Measurements from ENCODE around the gene CAPN11. TPM values are rescaled to one million over a fixed set of nuclear protein-coding genes. Genes with fewer than 3 reads are reported as not detected.
"Not testable (repeated sequence)": the region's sequence is repeated elsewhere in the genome, so short reads cannot be mapped to it uniquely, and the experiment has no call there.

Gene CAPN11
- total and polyA plus RNA-seq, 12 donors, result 0.09 to 0.72 (median 0.32) TPM; not detected in 4

DNA sequence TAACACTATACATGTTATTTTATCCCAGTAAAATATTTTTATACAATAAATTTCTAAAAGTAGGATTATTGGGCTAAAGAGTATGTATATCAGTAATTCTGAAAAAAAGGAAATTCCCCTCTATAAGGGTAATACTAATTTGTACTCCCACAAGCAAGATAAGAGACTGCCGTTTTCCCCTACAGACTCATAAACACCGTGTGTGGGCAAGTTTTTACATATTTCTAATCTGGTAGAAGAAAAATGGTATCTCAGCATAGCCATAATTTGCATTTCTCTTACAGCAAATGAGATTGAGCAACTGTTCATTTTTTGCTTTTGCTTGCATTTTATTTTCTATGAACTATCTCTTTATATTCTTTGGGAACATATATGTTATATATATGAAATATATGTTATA lies 32.1 kb downstream of the CAPN11 start:
- intact Hi-C loops (cut with DNase I), result no loop called here
- no peak for TF ChIP-seq CTCF (IDR thresholded peaks at IDR 0.05)
- Histone ChIP-seq H3K27me3 (no peaks in the 10 kb centered on the region), H3K4me3 (no peak overlapping the region), H3K27ac (no peak overlapping the region), H3K4me1 (peaks cover 0 to 23% (median 6%) of the 10 kb centered on the region in 9 donors), H3K9me3 (no peaks in the 10 kb centered on the region), H3K36me3 (no peaks in the 10 kb centered on the region)
- ATAC-seq (no peak), DNase-seq (no peak)
- WGBS, 2 donors, result 46 to 48% methylated on average over 2 of the region's 2 CpGs

- Histone ChIP-seq H3K4me3 (peak overlapping the region in 6 of 10 donors; percentile 9 to 40 (median 24)), H3K36me3 (no peaks in the 10 kb centered on the region), H3K27me3 (no peaks in the 10 kb centered on the region), H3K4me1 (peaks cover 0 to 13% (median 0%) of the 10 kb centered on the region in 9 donors), H3K9me3 (no peaks in the 10 kb centered on the region), H3K27ac (peak overlapping the region in 6 of 10 donors; percentile 26 to 69 (median 44))
- DNase-seq, result no peak
- WGBS, 2 donors, result 48 to 54% methylated on average over 10 of the region's 10 CpGs
- intact Hi-C loops (cut with DNase I), result no loop called here
- ATAC-seq, result peak; percentile 43 to 84 (median 68)
- TF ChIP-seq CTCF (IDR thresholded peaks at IDR 0.05), result no peak
Observed at GRCh38 chr6:44192428-44193041, 33.9 kb downstream of the CAPN11 start.

DNA sequence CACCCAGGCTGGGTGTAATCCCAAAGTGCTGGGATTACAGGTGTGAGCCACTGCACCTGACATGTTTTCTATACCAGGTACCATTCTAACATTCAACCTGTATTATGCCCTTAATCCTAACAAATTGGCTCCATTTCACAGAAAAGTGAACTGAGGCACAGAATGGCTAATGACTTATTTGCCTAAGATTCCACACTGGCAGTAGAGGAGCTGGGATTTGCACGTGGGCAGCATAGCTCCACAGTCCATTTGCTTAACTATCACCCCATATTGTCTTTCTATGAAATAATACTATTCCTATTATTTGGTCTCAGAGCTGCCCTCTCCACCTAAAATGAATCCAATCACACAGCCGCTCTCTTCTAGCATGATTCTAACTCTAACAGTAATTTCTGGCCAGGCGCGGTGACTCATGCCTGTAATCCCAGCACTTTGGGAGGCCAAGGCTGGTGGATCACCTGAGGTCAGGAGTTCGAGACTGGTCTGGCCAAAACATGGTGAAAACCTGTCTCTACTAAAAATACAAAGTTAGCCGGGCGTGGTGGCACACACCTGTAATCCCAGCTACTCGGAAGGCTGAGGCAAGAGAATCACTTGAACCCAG lies 34.8 kb downstream of the CAPN11 start:
- no peaks in the 10 kb centered on the region for H3K27me3 ChIP-seq
- ATAC-seq, result no peak
- 94% methylated on average over 8 of the region's 8 CpGs for WGBS, 2 donors
- H3K27ac ChIP-seq, result peak overlapping the region in 1 of 10 donors; percentile 69
- H3K9me3 ChIP-seq, result no peaks in the 10 kb centered on the region
- TF ChIP-seq CTCF (IDR thresholded peaks at IDR 0.05), result no peak
- H3K36me3 ChIP-seq, result no peaks in the 10 kb centered on the region
- H3K4me3 ChIP-seq, result no peak overlapping the region
- H3K4me1 ChIP-seq, result peaks cover 0 to 13% (median 0%) of the 10 kb centered on the region in 9 donors
- intact Hi-C loops (cut with DNase I), result no loop called here
- no peak for DNase-seq

DNA sequence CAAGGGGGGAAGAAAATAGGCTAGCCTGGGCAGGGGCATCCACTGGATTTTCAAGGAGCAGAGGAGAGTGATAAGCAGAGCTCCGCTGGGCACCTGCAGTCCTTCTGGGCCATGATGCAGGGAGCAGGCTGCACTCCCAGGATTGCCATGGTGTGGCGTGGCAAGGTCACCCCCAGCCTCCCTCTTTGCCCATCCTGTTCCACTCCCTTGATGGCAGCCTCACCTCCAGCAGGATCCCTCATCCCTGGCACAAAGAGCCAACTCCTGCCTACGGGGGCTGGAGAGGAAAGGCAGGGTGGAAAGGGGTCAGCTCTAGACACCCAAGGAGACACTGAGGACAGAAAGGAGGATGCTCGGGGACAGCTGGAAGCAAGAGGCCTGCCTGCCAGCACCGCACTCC lies 35.7 kb downstream of the CAPN11 start:
- TF ChIP-seq CTCF (IDR thresholded peaks at IDR 0.05), result no peak
- no peaks in the 10 kb centered on the region for H3K9me3 ChIP-seq
- WGBS, 2 donors, result 79 to 90% methylated on average over 5 of the region's 5 CpGs
- no peak for ATAC-seq
- no peak overlapping the region for H3K27ac ChIP-seq
- H3K4me3 ChIP-seq, result no peak overlapping the region
- H3K4me1 ChIP-seq, result peaks cover 0 to 13% (median 0%) of the 10 kb centered on the region in 9 donors
- intact Hi-C loops (cut with DNase I), result no loop called here
- H3K36me3 ChIP-seq, result no peaks in the 10 kb centered on the region
- DNase-seq, result no peak
- H3K27me3 ChIP-seq, result no peaks in the 10 kb centered on the region

GRCh38 chr6:44196351-44196750 lies 37.7 kb downstream of the CAPN11 start:
- H3K27ac ChIP-seq; DNase-seq; H3K27me3 ChIP-seq; H3K4me3 ChIP-seq; H3K36me3 ChIP-seq; ATAC-seq; intact Hi-C loops (cut with DNase I); H3K9me3 ChIP-seq: not testable (repeated sequence)
- WGBS, 2 donors, result 96 to 97% methylated on average over 11 of the region's 11 CpGs
- H3K4me1 ChIP-seq, result peaks cover 0 to 17% (median 0%) of the 10 kb centered on the region in 9 donors

All from heart right ventricle (tissue), 16 donors.